Naive B cell (primary cell): Measurements from ENCODE around the gene MT1M. TPM values are rescaled to one million over a fixed set of nuclear protein-coding genes. Genes with fewer than 3 reads are reported as not detected.
"Not testable (repeated sequence)": the region's sequence is repeated elsewhere in the genome, so short reads cannot be mapped to it uniquely, and the experiment has no call there.

Experiments
- ATAC-seq, 2 donors: fragments of 150-1000 bp; cut with Tn5 transposase; 2 replicates each; pipeline ENCODE4 v1.10.0; 2021; ENCODE audit warnings: low read depth in 2 of 2, mild to moderate bottlenecking in 2 of 2, moderate library complexity in 2 of 2
- DNase-seq: peaks from one replicate; pipeline ENCODE4 v3.0.0; 2022
- H3K27ac Mint-ChIP-seq, 6 donors: one replicate each; pipeline ENCODE4 v1.8.0; 2020 to 2022; ENCODE audit warnings: mild to moderate bottlenecking in 6 of 6, mixed read lengths in 6 of 6, moderate library complexity in 5 of 6, inconsistent platforms in 2 of 6
- H3K27me3 Mint-ChIP-seq, 3 donors: one replicate each; pipeline ENCODE4 v1.8.0; 2021 to 2022; ENCODE audit warnings: mixed read lengths in 3 of 3, mild to moderate bottlenecking in 1 of 3
- H3K36me3 Mint-ChIP-seq, 2 donors: one replicate each; pipeline ENCODE4 v1.8.0; 2020 to 2022; ENCODE audit warnings: mixed read lengths in 2 of 2, inconsistent platforms in 1 of 2, mild to moderate bottlenecking in 1 of 2
- H3K4me1 Mint-ChIP-seq, 3 donors: one replicate each; pipeline ENCODE4 v1.8.0; 2020 to 2022; ENCODE audit warnings: mixed read lengths in 3 of 3, inconsistent platforms in 1 of 3, mild to moderate bottlenecking in 1 of 3, moderate library complexity in 1 of 3
- H3K4me3 Mint-ChIP-seq, 8 donors: one replicate each; pipeline ENCODE4 v1.8.0; 2020 to 2022; ENCODE audit warnings: mild to moderate bottlenecking in 8 of 8, mixed read lengths in 8 of 8, moderate library complexity in 8 of 8, inconsistent platforms in 2 of 8
- H3K9me3 Mint-ChIP-seq, 7 donors: one replicate each; pipeline ENCODE4 v1.8.0; 2020 to 2022; ENCODE audit warnings: mixed read lengths in 7 of 7, mild to moderate bottlenecking in 5 of 7, inconsistent platforms in 2 of 7, moderate library complexity in 1 of 7
- polyA plus RNA-seq, 6 donors: library from polyadenylated mRNA; unstranded; fragments of 300-500 nt; fragmentation: Illumina TruSeq; gene quantifications; one replicate each; pipeline ENCODE4 v1.2.3, GENCODE V29; 2021; ENCODE audit warnings: low read depth in 6 of 6

MT1M gene
- polyA plus RNA-seq, 6 donors from 2014 or later = not detected

GRCh38 chr16:56611281-56611833 lies 21.1 kb upstream of the MT1M start:
- DNase-seq (no peak), ATAC-seq (no peak)
- peaks cover 33 to 46% (median 43%) of the 10 kb centered on the region in 3 donors for H3K4me1 Mint-ChIP-seq
- H3K9me3 Mint-ChIP-seq = no peaks in the 10 kb centered on the region
- H3K27me3 Mint-ChIP-seq = peaks cover 0 to 5% (median under 1%) of the 10 kb centered on the region in 3 donors
- peak overlapping the region in 7 of 8 donors; percentile 34 to 92 (median 50) for H3K4me3 Mint-ChIP-seq
- no peaks in the 10 kb centered on the region for H3K36me3 Mint-ChIP-seq
- H3K27ac Mint-ChIP-seq = peak overlapping the region in 4 of 6 donors; percentile 54 to 87 (median 76)

- DNase-seq (no peak), ATAC-seq (no peak)
- Mint-ChIP-seq H3K27ac (no peak overlapping the region), H3K4me1 (peaks cover 30 to 39% (median 36%) of the 10 kb centered on the region in 3 donors), H3K4me3 (no peak overlapping the region), H3K36me3 (no peaks in the 10 kb centered on the region), H3K9me3 (peaks cover 0 to 4% (median 0%) of the 10 kb centered on the region in 7 donors), H3K27me3 (peaks cover 16 to 24% (median 23%) of the 10 kb centered on the region in 3 donors)
Measured at GRCh38 chr16:56613706-56614105, 18.8 kb upstream of the MT1M start.

DNA sequence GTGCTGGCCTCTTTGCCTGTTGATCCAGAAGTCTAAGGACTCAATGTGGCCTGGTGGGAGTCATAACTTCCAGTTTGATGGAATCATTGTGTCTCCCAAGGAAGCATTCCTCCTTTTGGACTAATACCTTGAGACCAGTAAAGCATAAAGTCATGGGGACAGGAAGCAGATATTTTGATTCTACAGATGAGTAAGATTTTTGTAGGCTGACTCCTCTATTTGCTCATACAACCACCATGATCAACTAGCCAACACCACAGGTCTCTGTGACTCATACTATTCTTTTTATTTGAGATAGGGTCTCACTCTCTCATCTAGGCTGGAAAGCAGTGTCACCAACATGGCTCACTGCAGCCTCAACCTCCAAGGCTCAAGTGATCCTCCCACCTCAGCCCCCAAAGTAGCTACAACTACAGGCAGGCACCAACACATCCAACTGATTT lies 17.9 kb upstream of the MT1M start:
- DNase-seq (no peak), ATAC-seq (no peak)
- no peak overlapping the region for H3K27ac Mint-ChIP-seq

GRCh38 chr16:56615353-56615752 lies 17.1 kb upstream of the MT1M start:
- no peak for ATAC-seq

More for the DNA sequence above, 17.9 kb upstream of the MT1M start:
- Mint-ChIP-seq H3K36me3 (no peaks in the 10 kb centered on the region), H3K27me3 (peaks cover 21 to 32% (median 32%) of the 10 kb centered on the region in 3 donors), H3K4me1 (peaks cover 22 to 30% (median 27%) of the 10 kb centered on the region in 3 donors), H3K9me3 (peaks cover 0 to 4% (median 0%) of the 10 kb centered on the region in 7 donors), H3K4me3 (peak overlapping the region in 1 of 8 donors; percentile 25)

GRCh38 chr16:56616608-56617211 lies 15.7 kb upstream of the MT1M start:
- no peak overlapping the region for H3K27ac Mint-ChIP-seq
- no peaks in the 10 kb centered on the region for H3K36me3 Mint-ChIP-seq
- H3K9me3 Mint-ChIP-seq = peaks cover 0 to 4% (median 0%) of the 10 kb centered on the region in 7 donors
- DNase-seq = no peak
- H3K4me3 Mint-ChIP-seq = peak overlapping the region in 5 of 8 donors; percentile 5 to 61 (median 59)
- ATAC-seq = no peak
- H3K27me3 Mint-ChIP-seq = peaks cover 24 to 48% (median 46%) of the 10 kb centered on the region in 3 donors
- H3K4me1 Mint-ChIP-seq = peaks cover 7 to 12% (median 10%) of the 10 kb centered on the region in 3 donors

More at GRCh38 chr16:56615353-56615752, 17.1 kb upstream of the MT1M start:
- Mint-ChIP-seq H3K4me1 (peaks cover 17 to 23% (median 20%) of the 10 kb centered on the region in 3 donors), H3K9me3 (peaks cover 0 to 4% (median 0%) of the 10 kb centered on the region in 7 donors), H3K36me3 (no peaks in the 10 kb centered on the region), H3K27me3 (peaks cover 21 to 40% (median 36%) of the 10 kb centered on the region in 3 donors), H3K4me3 (no peak overlapping the region), H3K27ac (no peak overlapping the region)
- no peak for DNase-seq

- Mint-ChIP-seq H3K9me3 (peaks cover 0 to 4% (median 0%) of the 10 kb centered on the region in 7 donors), H3K4me3 (peak overlapping the region in 7 of 8 donors; percentile 12 to 83 (median 59)), H3K27ac (peak overlapping the region in 1 of 6 donors; percentile 25), H3K4me1 (peaks cover 7 to 12% (median 10%) of the 10 kb centered on the region in 3 donors), H3K27me3 (peaks cover 24 to 55% (median 54%) of the 10 kb centered on the region in 3 donors), H3K36me3 (no peaks in the 10 kb centered on the region)
- DNase-seq (no peak), ATAC-seq (peak; percentile 18 to 38)
Measured at GRCh38 chr16:56617212-56618085, 15.0 kb upstream of the MT1M start.

DNA sequence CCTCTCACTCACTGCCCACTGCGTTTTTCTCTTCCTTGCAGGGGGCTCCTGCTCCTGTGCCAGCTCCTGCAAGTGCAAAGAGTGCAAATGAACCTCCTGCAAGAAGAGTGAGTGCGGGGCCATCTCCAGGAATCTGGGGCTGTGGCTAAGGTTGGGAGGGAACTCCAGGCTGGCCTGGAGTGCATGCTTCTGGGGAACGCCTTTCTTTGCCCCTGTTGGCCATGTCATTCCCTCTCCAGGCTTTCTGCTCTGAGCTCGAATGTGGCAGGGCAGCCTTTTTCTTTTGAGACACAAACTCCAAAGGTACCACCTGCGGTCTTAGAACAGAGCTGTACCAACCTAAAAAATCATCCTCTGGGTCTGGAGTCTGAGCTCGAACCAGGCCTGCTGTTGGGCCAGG lies 14.3 kb upstream of the MT1M start:
- peaks cover 29 to 60% (median 55%) of the 10 kb centered on the region in 3 donors for H3K27me3 Mint-ChIP-seq
- H3K4me3 Mint-ChIP-seq = no peak overlapping the region
- peaks cover 7 to 12% (median 10%) of the 10 kb centered on the region in 3 donors for H3K4me1 Mint-ChIP-seq
- H3K27ac Mint-ChIP-seq = no peak overlapping the region
- no peak for ATAC-seq
- H3K9me3 Mint-ChIP-seq = peaks cover 0 to 4% (median 0%) of the 10 kb centered on the region in 7 donors
- H3K36me3 Mint-ChIP-seq = no peaks in the 10 kb centered on the region
- DNase-seq = no peak

DNA sequence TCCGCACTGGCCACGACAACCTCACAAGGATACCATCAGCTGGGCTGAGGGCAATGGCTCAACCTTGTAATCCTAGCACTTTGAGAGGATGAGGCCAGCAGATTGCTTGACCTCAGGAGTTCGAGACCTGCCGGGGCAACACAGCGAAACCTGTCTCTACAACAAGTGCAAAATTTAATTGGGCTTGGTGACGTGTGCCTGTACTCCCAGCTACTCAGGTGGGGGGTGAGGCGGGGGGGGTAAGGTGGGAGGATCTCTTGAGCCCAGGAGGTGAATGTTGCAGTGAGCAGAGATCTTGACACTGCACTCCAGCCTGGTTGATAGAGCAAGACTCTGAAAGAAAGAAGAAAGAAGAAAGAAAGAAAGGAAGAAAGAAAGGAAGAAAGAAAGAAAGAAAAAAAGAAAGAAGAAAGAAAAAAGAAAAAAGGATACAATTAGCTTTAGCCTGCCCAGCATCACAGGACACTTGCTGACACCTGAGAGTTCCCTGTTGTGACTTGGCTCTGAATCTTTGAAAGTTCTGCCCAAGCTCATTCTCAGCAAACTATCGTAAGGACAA lies 12.0 kb upstream of the MT1M start:
- no peak overlapping the region for H3K4me3 Mint-ChIP-seq

GRCh38 chr16:56621665-56622445 lies 10.6 kb upstream of the MT1M start:
- Mint-ChIP-seq H3K27ac (peak overlapping the region in 1 of 6 donors; percentile 47), H3K27me3 (peaks cover 45 to 89% (median 75%) of the 10 kb centered on the region in 3 donors), H3K4me3 (peak overlapping the region in 1 of 8 donors; percentile 67), H3K4me1 (peaks cover 16 to 23% (median 22%) of the 10 kb centered on the region in 3 donors)
- DNase-seq, H3K9me3 Mint-ChIP-seq, ATAC-seq, H3K36me3 Mint-ChIP-seq: not testable (repeated sequence)

More for the DNA sequence above, 12.0 kb upstream of the MT1M start:
- no peaks in the 10 kb centered on the region for H3K36me3 Mint-ChIP-seq
- peaks cover 0 to 4% (median 0%) of the 10 kb centered on the region in 7 donors for H3K9me3 Mint-ChIP-seq
- H3K27me3 Mint-ChIP-seq = peaks cover 45 to 79% (median 71%) of the 10 kb centered on the region in 3 donors
- peaks cover 13 to 20% (median 19%) of the 10 kb centered on the region in 3 donors for H3K4me1 Mint-ChIP-seq
- H3K27ac Mint-ChIP-seq = peak overlapping the region in 1 of 6 donors; percentile 35
- DNase-seq = no peak
- ATAC-seq = no peak

DNA sequence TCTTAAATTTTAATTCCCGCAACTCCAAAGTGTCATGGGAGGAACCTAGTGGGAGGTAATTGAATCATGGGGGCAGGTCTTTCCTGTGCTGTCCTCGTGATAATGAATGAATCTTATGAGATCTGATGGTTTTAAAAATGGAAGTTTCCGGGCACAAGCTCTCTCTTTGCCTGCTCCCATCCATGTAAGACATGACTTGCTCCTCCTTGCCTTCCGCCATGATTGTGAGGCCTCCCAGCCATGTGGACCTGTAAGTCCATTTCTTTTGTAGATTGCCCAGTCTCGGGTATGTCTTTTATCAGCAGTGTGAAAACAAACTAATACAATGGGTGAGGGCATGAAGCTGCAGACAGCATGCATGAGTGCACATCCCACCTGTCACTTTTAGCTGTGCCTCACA lies 9.3 kb upstream of the MT1M start:
- H3K27me3 Mint-ChIP-seq = peaks cover 43 to 80% (median 62%) of the 10 kb centered on the region in 3 donors
- H3K36me3 Mint-ChIP-seq, ATAC-seq, H3K9me3 Mint-ChIP-seq, DNase-seq: not testable (repeated sequence)
- H3K4me1 Mint-ChIP-seq = peaks cover 12 to 15% (median 13%) of the 10 kb centered on the region in 3 donors
- peak overlapping the region in 1 of 6 donors; percentile 44 for H3K27ac Mint-ChIP-seq
- H3K4me3 Mint-ChIP-seq = peak overlapping the region in 1 of 8 donors; percentile 54

DNA sequence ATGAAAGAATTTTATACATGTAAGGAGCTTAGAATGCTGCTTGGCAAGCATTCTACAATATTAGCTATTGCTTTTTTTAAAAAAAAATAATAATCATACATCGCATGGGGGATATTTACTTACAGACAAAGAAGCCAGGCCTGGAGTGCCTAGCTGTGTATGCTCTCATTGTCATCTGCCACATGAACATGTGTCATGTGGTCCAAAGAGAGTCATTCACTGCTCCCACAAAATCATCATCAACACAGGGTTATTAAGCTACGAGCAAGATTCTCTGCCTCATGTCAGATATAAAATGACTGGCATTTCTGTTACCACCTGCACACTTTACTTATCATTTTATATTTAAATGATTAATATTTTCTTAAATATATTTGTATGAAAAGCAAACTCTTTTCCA lies 8.8 kb upstream of the MT1M start:
- no peaks in the 10 kb centered on the region for H3K9me3 Mint-ChIP-seq
- no peak overlapping the region for H3K27ac Mint-ChIP-seq
- H3K4me3 Mint-ChIP-seq = peak overlapping the region in 1 of 8 donors; percentile 54
- H3K4me1 Mint-ChIP-seq = peaks cover 13 to 15% (median 14%) of the 10 kb centered on the region in 3 donors
- no peak for ATAC-seq
- no peak for DNase-seq
- no peaks in the 10 kb centered on the region for H3K36me3 Mint-ChIP-seq
- H3K27me3 Mint-ChIP-seq = peaks cover 39 to 77% (median 60%) of the 10 kb centered on the region in 3 donors
